Measurements from ENCODE around the gene SLC16A5.
"Not testable (repeated sequence)": the region's sequence is repeated elsewhere in the genome, so short reads cannot be mapped to it uniquely, and the experiment has no call there.

Gene SLC16A5

DNA sequence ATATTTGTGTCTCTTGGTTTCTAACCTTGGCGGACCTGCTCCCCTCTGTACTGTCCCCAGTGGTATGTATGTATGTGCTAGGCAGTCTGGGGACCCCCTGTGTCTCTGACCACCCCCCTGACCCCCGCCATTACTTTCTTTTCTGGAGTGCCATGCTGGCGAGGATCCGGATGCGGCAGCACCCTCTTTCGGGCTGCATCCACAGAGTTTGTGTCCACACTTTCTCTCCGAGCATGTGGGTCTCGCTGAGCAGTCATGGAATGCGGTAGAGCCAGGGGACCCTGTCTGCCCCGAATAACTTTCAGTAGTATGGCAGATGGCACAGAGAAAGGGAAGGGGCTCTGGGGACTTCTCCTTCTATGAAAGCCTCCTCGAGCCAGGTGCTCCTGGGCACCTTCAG is 23.7 kb upstream of the SLC16A5 start:
- DNase-seq (ENCODE audit: low read depth in 3 of 3), result no peak

GRCh38 chr17:75064460-75064859 is 23.3 kb upstream of the SLC16A5 start:
- no peak for DNase-seq (ENCODE audit: low read depth in 3 of 3)

GRCh38 chr17:75064867-75065561 is 22.7 kb upstream of the SLC16A5 start:
- no peak for DNase-seq (ENCODE audit: low read depth in 3 of 3)

GRCh38 chr17:75065562-75066151 is 22.1 kb upstream of the SLC16A5 start:
- DNase-seq (ENCODE audit: low read depth in 3 of 3), result no peak

DNA sequence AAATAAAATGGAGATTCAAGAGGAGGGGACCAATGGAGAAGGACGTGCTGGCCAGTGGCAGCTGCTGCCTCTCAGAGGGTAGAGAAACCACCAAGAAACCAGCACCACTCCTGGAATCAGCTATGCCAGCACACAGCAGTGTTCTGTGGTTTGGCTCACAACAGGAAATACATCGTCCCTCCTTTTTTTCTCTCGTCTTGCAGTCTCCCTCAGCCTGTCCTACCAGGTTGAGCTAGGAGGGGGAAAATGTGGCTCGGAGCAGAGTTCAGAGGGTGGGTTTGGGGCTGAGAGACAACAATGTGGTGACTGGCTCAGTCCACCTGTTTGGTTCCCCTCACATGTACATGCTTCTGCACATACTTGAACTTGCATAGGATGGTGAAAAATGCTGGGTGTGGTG is 19.9 kb upstream of the SLC16A5 start:
- DNase-seq (ENCODE audit: low read depth in 3 of 3), result no peak

GRCh38 chr17:75068750-75069149 is 19.0 kb upstream of the SLC16A5 start:
- no peak for DNase-seq (ENCODE audit: low read depth in 3 of 3)

DNA sequence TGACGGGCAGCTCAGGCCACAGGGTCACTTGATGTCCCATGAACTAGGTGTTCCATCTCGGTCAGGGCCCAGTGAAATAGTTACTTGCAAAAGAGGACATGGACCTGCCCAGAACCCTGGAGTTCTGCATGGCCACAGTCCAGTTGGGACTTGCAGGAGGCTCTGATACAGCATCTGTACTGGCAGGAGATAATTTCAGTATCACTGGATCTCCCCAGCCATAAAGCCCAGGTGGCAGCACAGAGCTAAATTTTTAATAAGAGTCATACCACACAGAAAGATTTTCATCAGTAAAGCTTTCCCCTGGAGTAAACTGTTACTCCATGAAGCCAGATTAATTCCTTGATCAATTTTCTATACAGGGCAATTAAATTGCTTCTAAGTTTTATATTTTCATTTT is 18.0 kb upstream of the SLC16A5 start:
- DNase-seq (ENCODE audit: low read depth in 3 of 3), result no peak

GRCh38 chr17:75071478-75072271 is 16.1 kb upstream of the SLC16A5 start:
- DNase-seq (ENCODE audit: low read depth in 3 of 3), result not testable (repeated sequence)

GRCh38 chr17:75072909-75073308 is 14.8 kb upstream of the SLC16A5 start:
- not testable (repeated sequence) for DNase-seq (ENCODE audit: low read depth in 3 of 3)

GRCh38 chr17:75073618-75074047 is 14.1 kb upstream of the SLC16A5 start:
- no peak for DNase-seq (ENCODE audit: low read depth in 3 of 3)

DNA sequence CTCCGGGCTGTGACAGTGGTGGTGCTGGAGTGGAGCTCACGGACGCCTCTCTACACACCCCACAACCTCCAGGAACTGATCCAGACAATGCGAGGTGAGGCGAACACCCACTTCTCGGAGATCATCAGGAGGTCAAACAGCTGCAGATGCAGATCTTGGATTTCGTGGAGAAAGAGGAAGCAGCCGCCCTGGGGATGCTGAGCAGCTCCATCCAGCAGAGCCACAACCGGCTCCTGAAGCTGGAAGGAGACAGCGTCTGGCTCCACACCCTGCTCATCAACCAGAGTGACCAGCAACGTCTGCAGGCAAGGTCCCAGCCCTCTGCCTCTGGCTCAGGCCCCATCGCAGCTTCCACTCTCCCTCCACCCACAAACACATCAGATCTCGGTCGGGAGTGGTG is 13.2 kb upstream of the SLC16A5 start:
- no peak for DNase-seq (ENCODE audit: low read depth in 3 of 3)

- DNase-seq (ENCODE audit: low read depth in 3 of 3), result no peak
These were observed 12.0 kb upstream of the SLC16A5 start for GRCh38 chr17:75075597-75076336.

DNA sequence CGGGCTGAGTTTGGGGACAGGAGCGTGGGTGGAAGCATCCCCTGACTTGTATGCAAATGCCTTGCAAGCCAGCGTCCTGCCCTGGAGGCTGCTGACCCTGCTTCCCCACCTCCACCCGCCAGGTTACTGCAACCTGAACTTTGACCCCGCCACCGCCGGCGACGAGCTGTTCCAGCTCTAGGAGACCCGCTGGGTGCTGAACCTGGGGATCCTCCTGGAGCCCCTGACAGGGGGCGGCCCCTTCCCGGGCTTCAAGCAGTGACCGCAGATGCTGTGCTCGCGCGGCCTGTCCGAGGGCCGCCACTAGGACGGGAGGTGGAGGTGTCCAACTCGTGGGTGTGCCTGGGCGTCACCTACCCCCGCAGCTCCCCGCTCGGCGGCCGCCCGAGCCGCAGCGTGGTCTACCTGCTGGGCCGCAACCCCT is 10.7 kb upstream of the SLC16A5 start:
- DNase-seq (ENCODE audit: low read depth in 3 of 3), result no peak

- DNase-seq (ENCODE audit: low read depth in 3 of 3), result peak in 1 of 3 experiments; percentile 29
These were observed 10.1 kb upstream of the SLC16A5 start for GRCh38 chr17:75077496-75078283.

DNA sequence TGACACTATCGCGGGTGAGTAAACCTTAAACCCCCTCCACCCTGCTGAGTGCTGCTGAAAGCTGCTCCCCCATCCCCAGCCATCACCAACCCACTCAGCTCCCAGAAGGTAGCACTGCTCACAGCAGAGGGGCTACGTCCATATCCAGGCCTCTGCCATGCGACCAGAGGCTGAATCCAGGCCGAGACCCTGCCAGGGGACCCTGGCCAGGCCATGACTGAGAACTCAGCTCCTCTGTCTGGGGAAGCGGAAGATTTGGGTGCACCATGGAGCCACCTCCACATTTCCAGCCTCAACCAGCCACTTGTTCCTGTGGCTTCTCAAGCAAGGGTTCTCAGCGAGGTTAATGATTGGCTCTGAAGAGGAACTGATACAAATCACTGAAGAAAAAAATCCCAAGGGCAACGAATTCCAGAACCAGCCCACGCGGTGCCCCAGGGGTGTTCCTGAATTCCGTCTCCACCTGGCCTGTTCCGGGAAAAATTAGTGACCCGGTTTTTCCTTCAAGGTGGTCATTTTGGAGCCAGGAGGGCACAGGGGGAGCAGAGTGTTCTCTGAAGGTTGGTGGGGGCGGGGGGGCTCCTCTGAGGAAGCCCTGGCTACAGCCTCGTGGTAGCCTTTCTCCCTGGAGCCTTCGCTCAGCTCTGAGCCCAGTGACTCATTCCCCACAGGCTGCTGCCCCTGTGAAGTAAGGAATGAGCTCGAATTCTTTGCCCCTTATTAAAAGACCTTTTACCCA is 9.3 kb upstream of the SLC16A5 start:
- DNase-seq (ENCODE audit: low read depth in 3 of 3), result no peak

DNA sequence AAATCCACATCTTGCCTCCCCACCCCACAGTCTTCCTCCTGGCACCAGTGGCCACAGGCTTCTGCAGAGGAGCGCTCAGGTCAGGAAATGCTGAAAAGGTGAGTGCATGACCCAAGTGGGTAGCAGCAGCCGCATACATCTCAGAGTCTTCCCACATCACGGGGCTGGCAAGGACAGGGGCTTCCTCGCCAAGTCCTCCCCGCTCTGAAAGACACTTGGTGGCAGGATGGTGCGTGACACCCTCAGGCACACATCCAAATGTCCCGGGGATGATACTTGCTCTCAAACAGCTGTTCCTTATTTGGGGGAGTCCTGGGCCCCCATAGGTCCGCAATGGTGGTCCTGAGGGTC is 8.8 kb upstream of the SLC16A5 start:
- no peak for DNase-seq (ENCODE audit: low read depth in 3 of 3)

GRCh38 chr17:75081611-75082540 is 5.9 kb upstream of the SLC16A5 start:
- no peak for DNase-seq (ENCODE audit: low read depth in 3 of 3)

GRCh38 chr17:75082683-75083082 is 5.1 kb upstream of the SLC16A5 start:
- DNase-seq (ENCODE audit: low read depth in 3 of 3), result no peak

DNA sequence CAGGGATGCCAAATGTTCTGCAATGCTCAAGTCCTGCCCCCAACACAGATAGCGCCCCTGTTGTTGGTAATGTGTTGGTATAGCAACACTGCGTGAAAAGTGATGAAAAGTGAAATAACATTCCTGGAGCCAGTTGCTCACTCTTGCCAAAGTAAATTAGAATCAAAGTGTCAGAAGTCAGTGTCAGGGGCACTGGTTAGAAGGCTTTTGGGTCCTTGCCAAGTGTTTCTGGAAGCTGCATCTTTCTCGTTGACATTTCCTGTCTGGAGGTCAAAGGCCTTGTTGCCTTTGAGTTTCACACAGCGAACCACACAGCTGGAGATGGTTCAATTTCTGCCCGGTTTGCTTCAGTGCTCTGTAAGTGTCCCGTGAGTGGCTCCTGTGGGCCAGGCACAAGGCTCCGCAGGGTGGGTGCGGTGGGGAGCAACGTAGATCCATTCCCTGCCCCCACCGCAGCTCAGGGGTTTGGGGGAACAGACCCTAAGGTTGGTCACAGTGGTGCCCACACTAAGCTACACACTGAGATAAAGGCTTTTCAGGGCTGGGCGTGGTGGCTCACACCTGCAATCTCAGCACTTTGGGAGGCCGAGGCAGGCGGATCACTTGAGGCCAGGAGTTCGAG is 3.6 kb upstream of the SLC16A5 start:
- DNase-seq (ENCODE audit: low read depth in 3 of 3), result no peak
